ENCODE measurements around the gene NDUFS3. TPM values are rescaled to one million over a fixed set of nuclear protein-coding genes. Genes with fewer than 3 reads are reported as not detected.

NDUFS3 gene
- polyA plus RNA-seq, 4 donors = 80.5 to 151 (median 147) TPM

DNA sequence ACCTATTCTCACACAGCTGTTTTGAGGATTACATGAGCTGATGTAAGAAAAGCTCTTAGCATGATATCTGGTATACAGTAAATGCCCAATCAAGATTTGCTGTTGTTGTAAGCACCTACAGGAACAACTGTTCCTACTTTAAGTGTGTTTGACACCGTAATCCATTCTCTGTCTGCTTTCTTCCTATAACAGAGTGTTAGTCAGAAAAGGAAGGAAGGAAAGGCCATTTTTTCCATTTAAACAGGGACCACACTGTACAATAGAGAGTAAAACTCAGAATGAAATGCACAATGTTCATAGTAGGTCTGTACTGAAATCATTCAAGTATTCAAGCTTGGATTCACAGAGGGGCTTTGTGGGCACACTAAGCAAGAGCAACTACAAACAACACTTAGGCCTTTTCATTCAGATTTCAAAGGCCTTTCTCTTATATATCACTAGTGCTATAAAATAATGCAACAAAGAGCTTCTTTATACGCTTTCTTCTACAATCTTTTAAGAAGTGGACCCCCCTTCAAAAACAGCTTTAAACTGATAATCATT lies 42.0 kb downstream of the NDUFS3 start:
- no peak for DNase-seq (ENCODE audit: low read depth in 4 of 4, low spot score in 3 of 4)

GRCh38 chr11:47626234-47626633 lies 47.4 kb downstream of the NDUFS3 start:
- DNase-seq (ENCODE audit: low read depth in 4 of 4, low spot score in 3 of 4) = no peak

DNA sequence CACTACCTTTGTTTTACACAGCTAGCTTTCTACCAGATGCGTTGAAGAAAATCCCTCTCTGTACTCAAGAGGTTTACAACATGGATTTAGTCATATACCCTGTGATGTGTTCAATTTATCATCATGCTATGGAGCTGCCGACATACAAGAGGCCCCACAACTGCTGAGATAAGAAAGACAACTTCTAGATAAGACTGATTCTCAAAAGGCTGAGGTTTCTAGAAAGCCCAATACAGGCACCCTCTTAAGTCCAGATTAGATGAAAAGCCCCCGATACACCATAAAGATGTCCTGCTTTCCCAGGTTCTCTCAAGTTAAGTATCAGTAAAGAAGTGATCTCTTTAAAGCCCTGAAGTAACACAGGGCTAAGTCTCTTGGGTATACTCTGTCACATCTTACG lies 49.2 kb downstream of the NDUFS3 start:
- no peak for DNase-seq (ENCODE audit: low read depth in 4 of 4, low spot score in 3 of 4)

GRCh38 chr11:47631473-47631872 lies 52.6 kb downstream of the NDUFS3 start:
- DNase-seq (ENCODE audit: low read depth in 4 of 4, low spot score in 3 of 4) = no peak

Other genes starting within 250 kb of the NDUFS3 start
- under 1 TPM in 3 of 4 donors, not detected in 1; 0.03 to 0.14 (median 0.07) TPM for gene MYBPC3, start 226.4 kb upstream of the NDUFS3 start, polyA plus RNA-seq (ENCODE audit: insufficient read length in 4 of 4)
- gene SPI1, start 200.5 kb upstream of the NDUFS3 start, polyA plus RNA-seq (ENCODE audit: insufficient read length in 4 of 4) = 1 to 10 TPM; 3.4 to 7.8 (median 4.4) TPM
- 10 to 100 TPM; 42.6 to 72.0 (median 45.5) TPM for gene SLC39A13, start 170.5 kb upstream of the NDUFS3 start, polyA plus RNA-seq (ENCODE audit: insufficient read length in 4 of 4)
- 100 to 1,000 TPM; 108 to 161 (median 148) TPM for gene PSMC3, start 152.6 kb upstream of the NDUFS3 start, polyA plus RNA-seq (ENCODE audit: insufficient read length in 4 of 4)
- under 1 TPM in 2 of 4 donors, not detected in 2; 0.17 to 0.26 TPM for gene RAPSN, start 129.9 kb upstream of the NDUFS3 start, polyA plus RNA-seq (ENCODE audit: insufficient read length in 4 of 4)
- 100 to 1,000 TPM in 2 of 4 donors, 10 to 100 TPM in 2; 76.5 to 122 (median 106) TPM for gene CELF1, start 25.9 kb upstream of the NDUFS3 start, polyA plus RNA-seq (ENCODE audit: insufficient read length in 4 of 4)
- gene PTPMT1, start 13.5 kb upstream of the NDUFS3 start, polyA plus RNA-seq (ENCODE audit: insufficient read length in 4 of 4) = 10 to 100 TPM; 36.7 to 57.6 (median 51.7) TPM
- gene KBTBD4, start 104 bp upstream of the NDUFS3 start, polyA plus RNA-seq (ENCODE audit: insufficient read length in 4 of 4) = 10 to 100 TPM; 21.2 to 26.5 (median 25.0) TPM
- gene FAM180B, start 7.6 kb downstream of the NDUFS3 start, polyA plus RNA-seq (ENCODE audit: insufficient read length in 4 of 4) = 1 to 10 TPM in 1 of 4 donors, under 1 TPM in 3; 0.11 to 4.0 (median 0.37) TPM
- 10 to 100 TPM in 2 of 4 donors, 1 to 10 TPM in 2; 6.1 to 12.8 (median 9.5) TPM for gene C1QTNF4, start 15.3 kb downstream of the NDUFS3 start, polyA plus RNA-seq (ENCODE audit: insufficient read length in 4 of 4)
- 100 to 1,000 TPM in 3 of 4 donors, 10 to 100 TPM in 1; 50.1 to 123 (median 110) TPM for gene MTCH2, start 63.5 kb downstream of the NDUFS3 start, polyA plus RNA-seq (ENCODE audit: insufficient read length in 4 of 4)
- gene AGBL2, start 136.3 kb downstream of the NDUFS3 start, polyA plus RNA-seq (ENCODE audit: insufficient read length in 4 of 4) = 10 to 100 TPM in 1 of 4 donors, 1 to 10 TPM in 3; 4.5 to 14.1 (median 8.6) TPM
- gene FNBP4, start 188.3 kb downstream of the NDUFS3 start, polyA plus RNA-seq (ENCODE audit: insufficient read length in 4 of 4) = 100 to 1,000 TPM; 102 to 181 (median 131) TPM

Data from left renal pelvis (tissue), 4 donors.